ENCODE data around the gene COX7A2. TPM values are rescaled to one million over a fixed set of nuclear protein-coding genes. Genes with fewer than 3 reads are reported as not detected.

Gene COX7A2
- total RNA-seq, 2 experiments from 2014 or later, result 397 to 403 TPM

DNA sequence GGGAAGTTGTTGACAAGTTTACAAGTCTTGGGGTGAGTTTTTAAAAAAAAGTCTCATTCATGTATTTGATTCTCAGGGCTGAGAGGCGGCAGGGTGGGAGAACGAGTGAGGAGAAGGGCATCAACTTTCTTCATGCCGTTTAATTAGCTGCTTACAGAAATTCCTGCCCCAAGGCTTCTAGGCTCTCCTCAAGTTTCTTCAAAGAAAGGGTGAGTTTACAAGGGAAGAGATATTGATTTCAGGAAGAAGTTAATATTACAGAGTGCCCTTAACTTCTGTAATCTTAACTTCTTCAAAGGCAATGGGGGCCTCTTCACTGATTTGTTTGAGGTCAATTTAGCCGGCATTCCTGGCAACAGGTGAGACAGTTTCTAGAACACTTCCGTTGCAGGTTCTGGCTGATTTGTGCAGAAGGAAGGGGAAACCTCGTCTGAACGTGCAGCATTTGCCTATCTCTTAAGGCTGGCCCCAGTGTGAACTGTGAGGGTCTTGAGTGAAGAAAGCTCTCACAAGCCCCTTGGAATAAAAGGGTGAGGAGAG, 34.3 kb downstream of the COX7A2 start:
- Mint-ChIP-seq H3K27me3 (peaks cover 63% of the 10 kb centered on the region), H3K4me3 (no peak overlapping the region), H3K4me1 (peaks cover 42% of the 10 kb centered on the region), H3K27ac (no peak overlapping the region), H3K9me3 (no peaks in the 10 kb centered on the region), H3K36me3 (ENCODE audit: low read depth) (no peaks in the 10 kb centered on the region)
- ChIA-PET CTCF (interaction anchor here (0.6 to 2.5 kb wide), 15 partner anchors 8 to 1470 kb away, joined by 3 to 9 read pairs (median 3); no protein-coding TSS in a partner anchor), POLR2A (no interaction called here)
- no peak for DNase-seq

DNA sequence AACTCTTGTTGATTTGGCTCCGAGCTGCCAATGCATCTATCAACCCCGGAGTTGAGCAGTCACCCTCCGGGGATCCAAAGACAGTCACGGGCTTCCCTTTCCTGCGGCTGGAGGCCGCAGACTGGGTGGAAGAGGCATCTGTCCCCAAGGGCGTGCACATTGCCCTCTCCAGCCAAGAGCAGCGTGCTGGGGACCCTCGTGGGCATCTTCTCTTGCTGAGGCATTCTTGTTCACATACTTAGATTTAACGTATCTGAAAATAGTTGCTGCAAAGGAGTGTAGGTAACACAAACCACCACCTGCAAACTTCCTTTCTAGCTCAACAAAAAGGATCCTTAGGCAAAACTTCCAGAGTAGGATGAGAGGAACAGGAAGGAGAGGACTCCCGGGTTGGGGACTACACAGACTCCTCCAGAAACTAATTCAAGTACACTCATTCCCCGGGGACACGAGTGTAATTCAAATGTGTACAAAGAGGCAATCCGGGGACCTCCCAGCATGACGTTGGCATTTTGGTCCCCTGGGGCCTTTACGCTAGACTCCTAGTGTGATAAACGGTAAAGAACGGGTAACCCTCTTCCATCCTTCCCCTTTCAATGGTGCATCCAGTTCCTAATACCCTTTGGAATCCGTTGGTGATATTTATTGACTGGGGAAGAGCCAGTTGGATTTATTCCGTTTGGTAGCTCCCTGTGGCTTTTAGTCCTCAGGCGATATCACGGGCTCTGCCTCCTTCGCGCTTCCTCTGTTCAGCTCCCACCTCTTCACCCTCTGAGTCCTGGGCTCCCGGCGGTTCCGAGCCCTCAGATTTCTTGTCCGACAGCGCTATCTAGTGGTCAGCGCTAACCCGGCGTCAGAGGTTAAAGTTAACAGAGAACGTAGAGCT, 35.1 kb downstream of the COX7A2 start:
- Mint-ChIP-seq H3K4me3 (peak overlapping the region; percentile 31), H3K27me3 (peaks cover 70% of the 10 kb centered on the region), H3K9me3 (no peaks in the 10 kb centered on the region), H3K4me1 (peaks cover 45% of the 10 kb centered on the region), H3K36me3 (ENCODE audit: low read depth) (no peaks in the 10 kb centered on the region), H3K27ac (peak overlapping the region; percentile 42)
- POLR2A ChIA-PET, result no interaction called here
- peak; percentile 80 for DNase-seq
- CTCF ChIA-PET, result interaction anchor here (0.6 to 2.5 kb wide), 14 partner anchors 9 to 1469 kb away, joined by 3 to 9 read pairs (median 3); no protein-coding TSS in a partner anchor

DNA sequence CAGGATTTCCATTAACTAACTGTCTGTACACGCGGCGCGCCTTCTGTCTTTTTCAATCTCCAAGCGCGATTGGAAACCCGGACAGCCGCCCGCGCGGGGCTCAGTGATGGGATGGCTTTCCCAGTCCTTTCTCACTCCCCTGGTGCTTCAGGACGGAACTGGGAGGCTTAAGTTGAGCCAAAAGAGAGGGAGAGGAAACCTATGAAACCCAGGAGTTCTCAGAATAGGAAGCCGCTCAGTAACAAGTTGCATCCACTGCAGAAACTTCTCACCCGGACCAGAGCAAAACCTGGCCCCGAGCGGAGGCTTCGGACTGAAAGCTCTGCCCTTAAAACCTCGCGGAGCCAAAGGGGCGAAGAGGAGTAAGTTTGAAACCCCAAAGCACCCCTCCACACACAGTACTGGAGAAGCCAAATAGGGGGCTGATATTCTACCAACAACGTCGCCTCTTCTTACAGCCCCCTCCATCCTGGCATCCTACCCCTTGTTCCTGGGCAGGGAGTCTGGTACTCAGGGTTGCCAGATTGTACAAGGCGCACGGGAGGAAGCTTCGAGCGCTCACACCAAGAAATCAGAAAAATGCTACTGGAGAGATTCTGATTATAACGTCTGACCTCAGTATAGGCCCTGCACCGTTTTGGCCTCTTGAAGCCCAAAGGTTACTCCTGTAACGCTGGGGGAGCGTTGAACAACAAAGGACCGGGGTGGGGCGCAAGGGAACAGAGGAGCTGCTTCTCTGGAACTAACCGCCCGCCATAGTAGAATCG, 36.8 kb downstream of the COX7A2 start:
- Mint-ChIP-seq H3K27ac (no peak overlapping the region), H3K27me3 (peaks cover 82% of the 10 kb centered on the region), H3K4me1 (peaks cover 50% of the 10 kb centered on the region), H3K36me3 (ENCODE audit: low read depth) (no peaks in the 10 kb centered on the region), H3K4me3 (peak overlapping the region; percentile 6), H3K9me3 (no peaks in the 10 kb centered on the region)
- POLR2A ChIA-PET, result interaction anchor here (0.6 kb wide), 1 partner anchor 218 kb away, joined by 3 read pairs; no protein-coding TSS in a partner anchor
- CTCF ChIA-PET, result interaction anchor here (1.1 kb wide), 1 partner anchor 65 kb away, joined by 3 read pairs; no protein-coding TSS in a partner anchor
- no peak for DNase-seq

DNA sequence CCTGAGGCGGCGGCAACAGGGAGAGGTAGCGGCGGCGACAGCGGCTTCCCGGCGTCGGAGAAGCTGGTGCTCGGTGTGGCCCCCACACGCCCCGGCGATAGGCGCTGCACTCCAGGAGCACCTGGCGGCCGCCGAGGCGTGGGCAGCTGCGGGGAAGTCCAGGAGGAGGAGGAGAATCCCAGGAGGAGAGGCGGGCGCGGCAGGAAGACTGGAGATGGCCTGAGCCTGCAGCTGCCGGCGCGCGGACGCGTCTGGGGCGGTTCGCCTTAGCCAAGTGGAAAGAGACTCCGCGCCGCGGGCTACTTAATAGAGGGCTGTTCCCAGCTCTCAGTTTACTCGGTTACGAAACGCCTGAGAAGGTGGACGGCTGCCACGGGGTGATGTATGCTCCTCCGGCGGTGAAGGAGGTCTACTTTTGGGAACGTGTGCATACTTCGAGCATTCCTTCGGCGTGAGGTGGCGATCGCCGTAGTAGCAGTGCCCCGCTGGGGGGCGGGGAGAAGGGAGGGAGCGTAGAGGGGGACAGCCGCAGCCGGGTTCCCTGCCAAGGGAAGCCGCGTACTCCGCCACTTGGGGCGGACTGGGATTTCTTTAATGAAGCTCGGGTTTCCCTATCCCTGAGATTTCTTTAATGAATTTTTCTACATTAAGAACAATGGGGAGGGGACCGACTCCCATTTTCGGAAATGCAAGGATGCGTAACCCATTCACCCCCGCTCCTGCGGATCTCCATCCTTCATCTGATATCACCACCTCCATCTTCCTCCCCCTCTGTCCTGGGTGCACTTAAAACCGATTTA, 37.6 kb downstream of the COX7A2 start, which contains the start of gene COL12A1:
Gene COL12A1 (minus strand): TSS at position 278 of the 800 bp plus-strand sequence. CDS start 3,261 bp downstream, outside the sequence.
- no peaks in the 10 kb centered on the region for H3K9me3 Mint-ChIP-seq
- DNase-seq, result no peak
- POLR2A ChIA-PET, result no interaction called here

DNA sequence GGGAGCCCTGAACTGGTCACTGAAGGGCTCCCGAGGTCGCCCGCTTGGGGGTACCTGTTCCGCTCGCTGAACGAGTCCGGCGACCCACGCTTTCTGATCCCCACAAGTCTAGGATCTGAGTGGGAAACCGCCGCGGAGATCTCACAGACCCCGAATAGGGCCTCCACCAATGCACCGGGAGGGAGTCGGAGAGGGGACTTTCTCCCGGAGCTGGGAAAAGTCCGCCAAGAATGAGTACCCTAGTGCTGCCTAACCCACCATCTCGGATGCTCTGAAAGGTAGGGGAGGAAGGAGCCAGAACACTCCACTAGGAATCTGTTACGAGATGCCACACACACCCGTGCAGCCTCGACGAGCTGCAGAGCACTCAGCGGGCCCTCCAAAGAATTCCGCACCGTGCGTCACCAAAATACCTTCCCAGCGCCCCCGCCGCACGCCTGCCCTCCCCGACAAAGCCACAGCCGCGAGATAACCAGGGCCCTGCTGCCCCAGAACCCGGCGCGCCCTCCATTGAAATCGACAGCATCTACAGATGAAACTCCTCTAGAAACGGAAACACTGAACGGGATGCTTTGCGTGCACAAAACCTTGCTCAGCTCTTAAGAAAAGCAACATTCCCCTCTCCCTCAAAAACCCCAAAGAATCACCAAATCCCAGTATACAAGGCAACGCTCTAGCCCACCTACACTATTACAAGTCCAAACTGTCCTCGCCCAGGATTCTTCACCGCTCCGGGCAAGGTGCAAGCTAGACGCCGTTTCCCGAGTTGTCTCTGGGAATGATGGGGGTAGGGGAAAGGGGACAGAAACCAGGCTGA, 38.4 kb downstream of the COX7A2 start:
- CTCF ChIA-PET, result interaction anchor here (0.5 to 2.1 kb wide), 4 partner anchors 240 to 1472 kb away, joined by 4 to 8 read pairs (median 5); no protein-coding TSS in a partner anchor
- POLR2A ChIA-PET, result no interaction called here
- Mint-ChIP-seq H3K9me3 (no peaks in the 10 kb centered on the region), H3K27ac (no peak overlapping the region), H3K36me3 (ENCODE audit: low read depth) (no peaks in the 10 kb centered on the region), H3K4me1 (peaks cover 50% of the 10 kb centered on the region), H3K27me3 (peaks cover 86% of the 10 kb centered on the region), H3K4me3 (peak overlapping the region; percentile 37)
- DNase-seq, result no peak

More for the DNA sequence above, 37.6 kb downstream of the COX7A2 start, which contains the start of gene COL12A1:
- Mint-ChIP-seq H3K4me1 (peaks cover 50% of the 10 kb centered on the region), H3K27ac (peak within 1 kb of the TSS; percentile 11), H3K36me3 (ENCODE audit: low read depth) (no peaks in the 10 kb centered on the region), H3K4me3 (peak within 1 kb of the TSS; percentile 43), H3K27me3 (peaks cover 84% of the 10 kb centered on the region)
- CTCF ChIA-PET, result interaction anchor here (0.5 kb wide), 1 partner anchor 1228 kb away, joined by 6 read pairs; no protein-coding TSS in a partner anchor

DNA sequence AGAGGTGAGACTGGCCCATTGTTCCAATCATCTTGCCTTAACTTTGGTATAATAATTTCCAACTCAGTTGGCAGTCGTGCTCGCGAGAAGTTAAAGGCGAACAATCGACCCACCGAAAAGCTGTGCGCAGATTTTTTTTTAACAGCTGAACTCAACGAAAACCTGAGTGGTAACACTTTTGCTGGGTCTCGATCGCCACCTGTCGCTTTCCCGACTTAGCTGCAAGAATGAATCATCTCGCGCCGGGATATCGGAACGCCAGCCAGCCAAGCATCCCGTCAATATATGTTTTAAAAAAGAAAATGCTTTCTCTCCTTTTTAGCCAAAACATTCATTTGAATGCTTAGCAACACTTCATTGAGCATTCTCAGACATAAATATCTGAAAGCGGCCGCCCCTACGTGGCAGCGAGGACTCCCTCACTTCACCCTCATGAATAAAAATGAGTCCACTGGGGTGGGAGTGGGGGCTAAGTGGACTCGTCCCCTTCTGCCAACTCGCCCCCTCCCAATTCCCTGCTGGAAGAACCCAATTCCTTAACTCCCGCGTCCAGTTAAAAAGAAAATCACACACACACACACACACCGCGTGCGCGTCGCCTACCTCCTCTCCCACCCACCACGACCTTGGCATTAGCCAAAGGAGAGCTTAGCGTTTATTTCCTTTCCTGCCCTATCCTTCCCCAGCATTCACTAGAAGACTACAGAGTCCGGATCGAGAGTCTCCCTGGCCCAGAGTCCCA, 39.2 kb downstream of the COX7A2 start:
- peaks cover 50% of the 10 kb centered on the region for H3K4me1 Mint-ChIP-seq
- H3K9me3 Mint-ChIP-seq, result no peaks in the 10 kb centered on the region
- H3K27me3 Mint-ChIP-seq, result peaks cover 89% of the 10 kb centered on the region
- H3K4me3 Mint-ChIP-seq, result peak overlapping the region; percentile 37
- peak overlapping the region; percentile 62 for H3K27ac Mint-ChIP-seq
- CTCF ChIA-PET, result interaction anchor here (0.6 to 2.1 kb wide), 5 partner anchors 22 to 1471 kb away, joined by 3 to 8 read pairs (median 3); no protein-coding TSS in a partner anchor
- no peaks in the 10 kb centered on the region for H3K36me3 Mint-ChIP-seq (ENCODE audit: low read depth)
- POLR2A ChIA-PET, result no interaction called here
- peak; percentile 53 for DNase-seq

DNA sequence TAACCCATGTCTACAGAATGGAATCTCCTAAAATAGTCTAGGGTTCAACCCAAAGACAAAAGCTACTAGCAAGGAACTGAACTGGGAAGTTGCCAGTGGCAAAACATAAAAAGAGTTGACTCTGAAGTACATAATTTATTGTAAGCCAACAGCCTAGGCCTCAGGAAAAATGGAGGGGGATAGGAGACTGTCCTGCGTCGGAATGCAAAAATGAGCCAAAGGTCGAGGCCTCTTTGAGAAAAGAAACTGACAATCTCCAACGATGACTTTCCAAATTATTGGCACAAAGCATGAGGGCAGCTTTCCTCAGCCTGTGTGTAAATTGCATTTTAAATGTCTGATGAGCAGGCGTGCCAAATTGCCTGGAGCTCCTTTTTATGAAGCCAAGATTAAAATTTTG, 39.9 kb downstream of the COX7A2 start:
- no peaks in the 10 kb centered on the region for H3K36me3 Mint-ChIP-seq (ENCODE audit: low read depth)
- H3K27ac Mint-ChIP-seq, result no peak overlapping the region
- H3K4me3 Mint-ChIP-seq, result no peak overlapping the region
- ChIA-PET POLR2A (no interaction called here), CTCF (interaction anchor here (0.5 to 2.1 kb wide), 6 partner anchors 8 to 1529 kb away, joined by 3 to 8 read pairs (median 3); no protein-coding TSS in a partner anchor)
- H3K4me1 Mint-ChIP-seq, result peaks cover 45% of the 10 kb centered on the region
- H3K27me3 Mint-ChIP-seq, result peaks cover 86% of the 10 kb centered on the region
- DNase-seq, result no peak
- no peaks in the 10 kb centered on the region for H3K9me3 Mint-ChIP-seq

DNA sequence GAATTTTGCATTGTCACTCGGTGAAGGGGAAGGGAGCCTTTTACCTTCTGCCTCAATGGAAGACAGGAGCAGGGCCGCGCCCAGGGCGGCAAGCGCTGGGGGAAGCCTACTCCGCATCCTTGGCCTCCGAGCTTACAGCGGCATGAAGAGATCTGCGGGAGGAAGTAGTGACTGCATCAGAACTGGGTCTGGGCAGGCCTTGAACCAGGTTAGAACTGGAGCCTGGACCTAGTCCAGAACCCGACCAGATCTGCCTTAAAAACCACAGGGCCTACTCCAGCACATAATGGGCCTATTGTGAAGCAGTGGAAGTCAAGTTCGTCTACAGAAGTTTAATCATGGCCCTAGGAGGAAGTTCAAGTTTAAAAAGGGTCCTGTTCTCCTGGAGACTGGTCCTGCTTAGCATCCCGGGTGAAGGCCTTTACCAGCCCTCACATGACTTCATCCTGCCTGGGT, 40.9 kb downstream of the COX7A2 start:
- H3K27me3 Mint-ChIP-seq, result peaks cover 81% of the 10 kb centered on the region
- no peaks in the 10 kb centered on the region for H3K9me3 Mint-ChIP-seq
- no peak overlapping the region for H3K4me3 Mint-ChIP-seq
- no peak overlapping the region for H3K27ac Mint-ChIP-seq
- no peaks in the 10 kb centered on the region for H3K36me3 Mint-ChIP-seq (ENCODE audit: low read depth)
- peaks cover 36% of the 10 kb centered on the region for H3K4me1 Mint-ChIP-seq
- DNase-seq, result no peak
- CTCF ChIA-PET, result interaction anchor here (0.7 kb wide), 1 partner anchor 9 kb away, joined by 3 read pairs; no protein-coding TSS in a partner anchor
- POLR2A ChIA-PET, result interaction anchor here (0.7 kb wide), 1 partner anchor 599 kb away, joined by 4 read pairs; no protein-coding TSS in a partner anchor

DNA sequence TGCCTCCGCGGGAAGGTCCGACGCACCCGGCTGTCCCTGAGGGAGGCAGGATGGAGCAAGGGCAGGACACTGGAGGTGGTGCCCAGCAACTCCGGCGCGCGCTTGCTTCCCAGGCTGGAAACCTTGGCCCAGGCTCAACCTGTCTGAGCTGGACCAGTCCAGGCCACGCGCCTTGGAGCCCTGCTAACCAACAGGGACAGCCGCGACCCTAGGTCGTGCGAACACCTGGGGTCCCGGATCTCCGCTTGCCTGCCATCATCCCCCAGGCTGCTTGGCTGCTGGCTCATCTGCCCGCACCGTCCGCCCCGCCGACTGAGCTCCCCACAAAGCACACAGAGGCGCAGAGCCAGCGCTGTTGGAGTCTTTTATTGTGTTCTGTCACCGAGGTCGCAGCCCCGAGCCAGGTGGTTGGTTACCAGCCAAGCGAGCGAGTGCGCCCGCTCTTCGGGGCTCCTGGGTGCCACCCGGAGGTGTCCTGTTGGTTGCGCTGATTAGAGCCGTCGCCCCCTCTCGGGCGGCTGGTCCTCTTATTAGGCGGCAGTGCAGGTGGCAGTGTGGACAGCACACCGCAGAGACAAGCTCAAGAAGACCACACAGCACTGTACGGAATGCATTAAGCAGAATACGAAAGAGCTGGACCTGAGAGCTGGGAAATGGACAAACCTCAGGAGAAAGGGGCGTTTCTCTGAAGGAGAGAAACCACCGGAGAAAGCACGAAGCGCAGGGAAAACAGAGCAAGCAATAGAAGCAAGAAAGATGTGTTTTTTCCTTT, 41.5 kb downstream of the COX7A2 start:
- H3K27ac Mint-ChIP-seq, result no peak overlapping the region
- H3K36me3 Mint-ChIP-seq (ENCODE audit: low read depth), result no peaks in the 10 kb centered on the region
- POLR2A ChIA-PET, result interaction anchor here (0.7 kb wide), 1 partner anchor 598 kb away, joined by 4 read pairs; no protein-coding TSS in a partner anchor
- no peak overlapping the region for H3K4me3 Mint-ChIP-seq
- peaks cover 75% of the 10 kb centered on the region for H3K27me3 Mint-ChIP-seq
- H3K9me3 Mint-ChIP-seq, result no peaks in the 10 kb centered on the region
- DNase-seq, result no peak
- peaks cover 31% of the 10 kb centered on the region for H3K4me1 Mint-ChIP-seq
- CTCF ChIA-PET, result no interaction called here

DNA sequence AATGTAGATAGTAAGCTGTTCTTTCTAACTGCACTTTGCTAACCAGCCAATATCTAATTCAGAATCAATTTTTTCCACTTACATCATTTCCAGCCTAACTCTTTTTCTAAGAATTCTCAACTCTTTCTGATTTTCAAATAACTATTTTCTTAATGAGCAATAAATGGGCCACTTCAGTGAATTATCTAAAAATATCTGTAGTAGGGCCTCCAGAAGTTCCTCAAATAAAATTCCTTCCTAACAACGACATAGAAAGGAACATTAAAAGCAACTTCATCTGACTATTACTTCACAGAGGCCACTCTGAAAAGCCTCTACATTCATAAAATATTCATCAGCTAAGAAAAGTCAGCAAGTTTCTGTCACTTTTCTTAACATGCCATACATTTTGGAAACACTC, 42.6 kb downstream of the COX7A2 start:
- no peak overlapping the region for H3K4me3 Mint-ChIP-seq
- ChIA-PET CTCF (interaction anchor here (2.4 kb wide), 1 partner anchor 8 kb away, joined by 9 read pairs; no protein-coding TSS in a partner anchor), POLR2A (no interaction called here)
- no peak for DNase-seq
- peaks cover 22% of the 10 kb centered on the region for H3K4me1 Mint-ChIP-seq
- H3K27ac Mint-ChIP-seq, result no peak overlapping the region
- no peaks in the 10 kb centered on the region for H3K36me3 Mint-ChIP-seq (ENCODE audit: low read depth)
- H3K27me3 Mint-ChIP-seq, result peaks cover 68% of the 10 kb centered on the region
- H3K9me3 Mint-ChIP-seq, result no peaks in the 10 kb centered on the region

All from activated CD4-positive, alpha-beta T cell treated with anti-CD3 and anti-CD28 coated beads, Interleukin-2, amount 10 ng/mL, durations not matched to agents 7 days and 5 days (primary cell).